HCT116 (cell line): ENCODE data around the gene ZNF398. TPM values are rescaled to one million over a fixed set of nuclear protein-coding genes. Genes with fewer than 3 reads are reported as not detected.

Experiments used
- ATAC-seq: fragments of 200-7000 bp; cut with Tn5 transposase; 2 replicates; pipeline ENCODE4 v1.9.1; 2020; ENCODE audit warnings: mild to moderate bottlenecking, moderate library complexity
- BruUV-seq: library from RNA; stranded (reverse); fragments of 400-500 nt; replicated peaks from 2 replicates; lab custom pipeline; 2021; lab: Mats Ljungman, UMichigan
- CTCF ChIA-PET: fragments of 300-600 bp; sonication (Branson Sonifier 250); formaldehyde crosslinking; loops from one replicate; lab custom pipeline; 2021; ENCODE audit warnings: antibody characterized with exemption; lab: Charles Lee
- POLR2A ChIA-PET: fragments of 300-600, 350-600 bp; sonication (Branson Sonifier 250); formaldehyde crosslinking; loops from one replicate; lab custom pipeline; 2021; ENCODE audit warnings: antibody characterized with exemption; lab: Charles Lee
- RAD21 ChIA-PET, 2 experiments: fragments of 300-600 bp; sonication (Branson Sonifier 250); formaldehyde crosslinking; loops; one replicate each; lab custom pipeline; 2023; ENCODE audit warnings: low total read pairs in 2 of 2; ENCODE audit not compliant: uncharacterized antibody in 2 of 2, unreplicated experiment in 2 of 2, low non-redundant PET in 1 of 2; lab: Charles Lee
- DNase-seq: peaks from one replicate; pipeline ENCODE4 v3.0.0-alpha.2; 2010; ENCODE audit warnings: low read depth, low spot score
- H2AFZ ChIP-seq: fragments of 200-600 bp; shearing (Covaris generic), sonication (generic); 2 replicates; pipeline ENCODE4 v1.6.1; 2017; ENCODE audit warnings: low read depth, mixed run types, mixed read lengths, antibody characterized with exemption, low read length; ENCODE audit not compliant: poor library complexity, severe bottlenecking
- H3K27ac ChIP-seq: 2 replicates; pipeline ENCODE4 v1.5.1; 2012; ENCODE audit warnings: low read depth, low read length
- H3K27me3 ChIP-seq: fragments of 200-600 bp; sonication (generic); 2 replicates; pipeline ENCODE4 v1.6.1; 2016; ENCODE audit warnings: mixed run types, low read length, mixed read lengths; ENCODE audit not compliant: insufficient read depth
- H3K36me3 ChIP-seq, 2 experiments: fragments of 200-500 bp in 1 of 2; fragments of 200-600 bp in 1 of 2; sonication (Bioruptor generic) in 1 of 2; sonication (generic) in 1 of 2; 2 replicates each; pipeline versions ENCODE4 v1.5.1 to v1.6.1; 2014 to 2016; ENCODE audit warnings: low read length in 2 of 2, inconsistent platforms in 1 of 2, mixed read lengths in 1 of 2, mixed run types in 1 of 2; ENCODE audit not compliant: insufficient read depth in 2 of 2, control insufficient read depth in 1 of 2
- H3K4me1 ChIP-seq, 2 experiments: fragments of 200-600 bp in 1 of 2; sonication (generic) in 1 of 2; 2 replicates each; pipeline versions ENCODE4 v1.5.1 to v1.6.1; 2012 to 2017; ENCODE audit warnings: low read length in 2 of 2, inconsistent platforms in 1 of 2, mild to moderate bottlenecking in 1 of 2, mixed read lengths in 1 of 2, mixed run types in 1 of 2, moderate library complexity in 1 of 2; ENCODE audit not compliant: insufficient read depth in 2 of 2, control insufficient read depth in 1 of 2
- H3K4me2 ChIP-seq: fragments of 200-600 bp; sonication (generic); 2 replicates; pipeline ENCODE4 v1.6.1; 2017; ENCODE audit warnings: mixed run types, low read length, mixed read lengths
- H3K4me3 ChIP-seq, 2 experiments: fragments of 200-600 bp in 1 of 2; sonication (generic) in 1 of 2; replicated peaks in 1 of 2; 2 replicates each; pipeline ENCODE4 v1.5.1; 2011 to 2016; ENCODE audit warnings: low read length in 2 of 2, control low read depth in 1 of 2, low read depth in 1 of 2, mild to moderate bottlenecking in 1 of 2, mixed read lengths in 1 of 2, mixed run types in 1 of 2
- H3K79me2 ChIP-seq: fragments of 200-600 bp; sonication (generic); 2 replicates; pipeline ENCODE4 v1.6.1; 2017; ENCODE audit warnings: mild to moderate bottlenecking, mixed run types, low read length, moderate library complexity, mixed read lengths; ENCODE audit not compliant: insufficient read depth
- H3K9ac ChIP-seq: fragments of 200-600 bp; sonication (generic); 2 replicates; pipeline ENCODE4 v1.6.1; 2016; ENCODE audit warnings: low read length, mixed read lengths
- H3K9me2 ChIP-seq: fragments of 200-600 bp; sonication (generic), shearing (Covaris generic); 2 replicates; pipeline ENCODE4 v1.6.1; 2017; ENCODE audit warnings: mixed run types, mild to moderate bottlenecking, moderate library complexity; ENCODE audit not compliant: insufficient read depth
- H3K9me3 ChIP-seq, 2 experiments: fragments of 200-500 bp in 1 of 2; fragments of 200-600 bp in 1 of 2; sonication (Bioruptor generic) in 1 of 2; sonication (generic) in 1 of 2; 2 replicates each; pipeline ENCODE4 v1.6.1; 2014 to 2017; ENCODE audit warnings: low read length in 2 of 2, mixed read lengths in 2 of 2, inconsistent platforms in 1 of 2, low read depth in 1 of 2, mild to moderate bottlenecking in 1 of 2, mixed run types in 1 of 2, moderate library complexity in 1 of 2; ENCODE audit not compliant: control insufficient read depth in 1 of 2, insufficient read depth in 1 of 2
- H4K20me1 ChIP-seq: fragments of 200-600 bp; sonication (generic), shearing (Covaris generic); 2 replicates; pipeline ENCODE4 v1.6.1; 2017; ENCODE audit warnings: mixed run types, mild to moderate bottlenecking, moderate library complexity; ENCODE audit not compliant: insufficient read depth
- ATF3 ChIP-seq: IDR thresholded peaks from 2 replicates; pipeline ENCODE4 v1.6.1; 2012
- CEBPB ChIP-seq: IDR thresholded peaks from 2 replicates; pipeline ENCODE4 v1.6.1; 2012; ENCODE audit warnings: low read depth
- JUND ChIP-seq: IDR thresholded peaks from 2 replicates; pipeline ENCODE4 v1.6.1; 2012
- POLR2A ChIP-seq: IDR thresholded peaks from 2 replicates; pipeline ENCODE4 v1.7.0; 2011; ENCODE audit warnings: borderline replicate concordance; ENCODE audit not compliant: insufficient read depth, insufficient read length; ENCODE audit errors: extremely low read depth
- RAD21 ChIP-seq: IDR thresholded peaks from 2 replicates; pipeline ENCODE4 v1.6.1; 2012; ENCODE audit warnings: low read depth, mild to moderate bottlenecking
- SRF ChIP-seq: IDR thresholded peaks from 2 replicates; pipeline ENCODE4 v1.6.1; 2012; ENCODE audit warnings: low read depth
- TCF7L2 ChIP-seq: IDR thresholded peaks from 2 replicates; pipeline ENCODE4 v1.7.0; 2011; ENCODE audit warnings: borderline replicate concordance, inconsistent platforms; ENCODE audit not compliant: insufficient read depth, insufficient read length; ENCODE audit errors: extremely low read depth
- ZBTB33 ChIP-seq: IDR thresholded peaks from 2 replicates; pipeline ENCODE4 v1.6.1; 2011; ENCODE audit warnings: mild to moderate bottlenecking, low read length, moderate library complexity; ENCODE audit not compliant: insufficient replicate concordance; ENCODE audit errors: extremely low read depth
- intact Hi-C: fragments of 100-400 bp; cut with micrococcal nuclease; formaldehyde crosslinking; loops from 2 replicates; pipeline ENCODE4 v1.10.0; 2022
- total RNA-seq: library from RNA; stranded (reverse); gene quantifications from one replicate; pipeline ENCODE4 v1.2.1, GENCODE V29; 2021; ENCODE audit not compliant: unreplicated experiment

The ZNF398 gene
- total RNA-seq, 1 experiment from 2014 or later = 14.1 TPM

DNA sequence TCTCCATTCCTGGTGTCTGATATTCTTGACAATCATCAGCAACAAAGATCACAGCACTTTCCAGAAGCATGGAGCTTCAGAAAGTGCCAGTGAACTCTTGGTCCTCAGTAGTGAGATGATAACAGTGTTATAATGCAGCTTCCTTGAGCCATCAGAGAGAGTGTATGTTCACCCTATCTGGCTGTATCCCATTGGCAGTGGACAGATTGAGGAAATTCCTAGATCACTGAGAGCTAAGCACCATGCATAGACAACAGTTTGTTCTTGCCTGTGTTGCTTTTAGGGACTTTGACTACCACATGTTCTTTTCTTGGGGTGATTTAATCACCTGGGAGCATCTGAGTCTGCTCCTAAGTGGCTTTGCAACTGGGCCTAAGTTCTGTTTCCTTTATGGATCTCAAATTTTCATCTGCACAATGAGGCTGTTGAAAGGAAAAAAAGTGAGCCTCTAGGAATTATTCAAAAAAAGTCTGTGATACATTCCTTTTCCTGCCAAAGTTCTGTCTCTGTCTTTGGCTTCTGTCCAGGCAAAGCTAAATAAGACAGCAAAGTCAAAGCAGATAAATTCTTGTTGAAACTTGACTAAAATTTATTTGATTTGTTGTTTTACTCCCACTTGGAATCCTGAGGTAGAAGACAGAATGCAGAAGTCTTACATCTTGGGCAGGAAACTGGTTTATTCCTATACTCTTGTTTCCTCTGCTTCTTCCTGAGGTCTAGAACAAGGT is 33.6 kb downstream of the ZNF398 start:
- Histone ChIP-seq H3K4me3 (no peak overlapping the region), H3K4me1 (no peaks in the 10 kb centered on the region), H3K9me2 (no peaks in the 10 kb centered on the region), H3K9me3 (no peaks in the 10 kb centered on the region), H3K36me3 (peaks cover 4 to 34% of the 10 kb centered on the region in 2 experiments; a peak in 3 of 4 replicates), H3K9ac (no peak overlapping the region), H3K27me3 (no peaks in the 10 kb centered on the region), H4K20me1 (no peaks in the 10 kb centered on the region), H3K4me2 (no peak overlapping the region), H3K79me2 (no peaks in the 10 kb centered on the region), H3K27ac (no peak overlapping the region)
- ChIA-PET RAD21 (no interaction called here), POLR2A (no interaction called here)
- DNase-seq (no peak), ATAC-seq (no peak)
- intact Hi-C loops = no loop called here
- BruUV-seq = TSS peak; percentile 14
- TF ChIP-seq SRF = no peak
- TF ChIP-seq POLR2A = no peak
- TF ChIP-seq ZBTB33 = no peak
- no peak for TF ChIP-seq CEBPB
- no peak for TF ChIP-seq ATF3
- TF ChIP-seq RAD21 = no peak
- TF ChIP-seq TCF7L2 = no peak
- TF ChIP-seq JUND = no peak
- TF ChIP-seq, all 23 proteins: peak for 0
- no peak overlapping the region for H2AFZ ChIP-seq
- CTCF ChIA-PET = no interaction called here
